HepG2 (cell line): ENCODE measurements around the gene GTF2I. TPM values are rescaled to one million over a fixed set of nuclear protein-coding genes. Genes with fewer than 3 reads are reported as not detected.

ENCODE experiments used
- AHR ChIP-seq: IDR thresholded peaks from 2 replicates; pipeline ENCODE4 v1.6.1; 2018; ENCODE audit warnings: missing genetic modification reagents, missing compliant biosample characterization
- BHLHE40 ChIP-seq: IDR thresholded peaks from 2 replicates; pipeline ENCODE4 v1.6.1; 2011; ENCODE audit warnings: low read length, improper control_type of control experiment
- IRX3 ChIP-seq: sonication (generic); formaldehyde crosslinking; IDR thresholded peaks from 2 replicates; pipeline ENCODE4 v1.8.1; 2023; ENCODE audit warnings: mild to moderate bottlenecking, low read depth, missing genetic modification reagents, borderline replicate concordance
- KDM5B ChIP-seq: sonication (generic); formaldehyde crosslinking; IDR thresholded peaks from 2 replicates; pipeline ENCODE4 v1.4.0; 2020; ENCODE audit warnings: missing genetic modification reagents, mild to moderate bottlenecking, borderline replicate concordance
- MED13 ChIP-seq: sonication (generic); formaldehyde crosslinking; IDR thresholded peaks from 2 replicates; pipeline ENCODE4 v1.5.0; 2020; ENCODE audit warnings: missing genetic modification reagents
- MIER2 ChIP-seq: IDR thresholded peaks from 2 replicates; pipeline ENCODE4 v1.6.1; 2016; ENCODE audit warnings: missing biosample characterization, missing genetic modification reagents
- SALL1 ChIP-seq: sonication (generic); formaldehyde crosslinking; IDR thresholded peaks from 2 replicates; pipeline ENCODE4 v1.8.0; 2022; ENCODE audit warnings: mild to moderate bottlenecking, missing genetic modification reagents
- SNAPC5 ChIP-seq: sonication (generic); formaldehyde crosslinking; IDR thresholded peaks from 2 replicates; pipeline ENCODE4 v1.8.1; 2023; ENCODE audit warnings: mild to moderate bottlenecking, missing genetic modification reagents, borderline replicate concordance
- STAG1 ChIP-seq: sonication (generic); formaldehyde crosslinking; IDR thresholded peaks from 2 replicates; pipeline ENCODE4 v1.4.0; 2020; ENCODE audit warnings: missing genetic modification reagents
- ZFP36L1 ChIP-seq: sonication (generic); formaldehyde crosslinking; IDR thresholded peaks from 2 replicates; pipeline ENCODE4 v1.8.0; 2022; ENCODE audit warnings: mild to moderate bottlenecking, missing genetic modification reagents, moderate library complexity
- ZMYM4 ChIP-seq: sonication (generic); formaldehyde crosslinking; IDR thresholded peaks from 2 replicates; pipeline ENCODE4 v1.8.1; 2023; ENCODE audit warnings: mild to moderate bottlenecking, missing genetic modification reagents
- ZNF205 ChIP-seq: IDR thresholded peaks from 2 replicates; pipeline ENCODE4 v1.6.1; 2018; ENCODE audit warnings: missing biosample characterization, missing genetic modification reagents
- ZNF317 ChIP-seq: sonication (generic); formaldehyde crosslinking; IDR thresholded peaks from 2 replicates; pipeline ENCODE4 v1.5.0; 2020; ENCODE audit warnings: mild to moderate bottlenecking, missing genetic modification reagents
- ZSCAN31 ChIP-seq: sonication (generic); formaldehyde crosslinking; IDR thresholded peaks from 2 replicates; pipeline ENCODE4 v1.5.0; 2020; ENCODE audit warnings: low read depth, mild to moderate bottlenecking, missing genetic modification reagents
- polyA plus RNA-seq, 8 experiments: library from polyadenylated mRNA; depleted of rRNA in 3 of 8; stranded (reverse) in 7 of 8; unstranded in 1 of 8; fragments of >200 nt; fragmentation: Illumina TruSeq in 4 of 8; extraction: Trizol in 4 of 8; gene quantifications; 2 replicates each; pipeline versions ENCODE4 v1.2.1 to v1.2.3, GENCODE V29; 2011 to 2016; ENCODE audit warnings: low read depth in 4 of 8, missing spikeins in 1 of 8, mixed read lengths in 1 of 8; ENCODE audit not compliant: insufficient read depth in 1 of 8
- total RNA-seq, 5 experiments: library from RNA; depleted of rRNA; stranded (reverse); fragments of >200 nt; fragmentation: Illumina TruSeq; extraction: Trizol; gene quantifications; 2 replicates each; pipeline ENCODE4 v1.2.3, GENCODE V29; 2016; ENCODE audit warnings: low read depth in 1 of 5
- TF ChIP-seq, protein P1 (sequence below): sonication (generic); formaldehyde crosslinking; IDR thresholded peaks from 2 replicates; pipeline ENCODE4 v1.4.0; 2020; ENCODE audit warnings: missing genetic modification reagents
- TF ChIP-seq, protein P2 (sequence below): sonication (generic); formaldehyde crosslinking; IDR thresholded peaks from 2 replicates; pipeline ENCODE4 v1.4.0; 2020; ENCODE audit warnings: mild to moderate bottlenecking, missing genetic modification reagents
- TF ChIP-seq, protein P3 (sequence below): sonication (generic); formaldehyde crosslinking; IDR thresholded peaks from 2 replicates; pipeline ENCODE4 v1.4.0; 2020; ENCODE audit warnings: missing genetic modification reagents

GTF2I gene
- total and polyA plus RNA-seq, 2 of the 13 experiments (the other 11 are each of a cell fraction or from before 2014, with no cell fraction given): 74.6 to 125 TPM

DNA sequence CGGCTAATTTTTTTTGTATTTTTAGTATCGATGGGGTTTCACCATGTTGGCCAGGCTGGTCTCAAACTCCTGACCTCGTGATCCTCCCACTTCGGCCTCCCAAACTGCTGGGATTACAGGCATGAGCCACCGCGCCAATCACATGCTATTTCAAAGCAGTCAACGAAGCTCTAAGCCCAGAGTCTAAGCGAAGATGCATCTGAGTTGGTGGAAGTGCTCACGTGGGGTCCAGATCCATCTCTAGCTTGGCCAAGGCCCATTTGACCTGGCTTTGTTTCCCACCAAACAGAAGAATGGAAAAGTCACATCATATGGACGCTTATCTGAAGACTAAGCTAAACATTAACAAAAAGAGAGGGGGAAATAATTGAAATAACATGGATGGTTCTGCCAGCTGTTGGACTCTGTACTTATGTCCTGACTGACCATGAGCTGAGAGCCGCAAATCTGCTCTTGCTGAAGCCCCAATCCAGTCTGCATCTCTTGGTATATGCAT lies 3.8 kb upstream of the GTF2I start (continued):
- TF ChIP-seq MED13 (CRISPR knock-in tag) (peak; percentile 64; the same call in 1 of the 2 replicates), IRX3 (CRISPR knock-in tag) (peak; percentile 37; the same call in 1 of the 2 replicates), ZFP36L1 (CRISPR knock-in tag) (0 out of 2 replicates have a peak, but pooled peaks have one; percentile 57), ZNF205 (CRISPR knock-in tag) (no peak), ZSCAN31 (no peak), MIER2 (CRISPR knock-in tag) (no peak), SALL1 (CRISPR knock-in tag) (peak; percentile 94), STAG1 (peak; percentile 25; the same call in 1 of the 2 replicates), KDM5B (CRISPR knock-in tag) (peak; percentile 72; the same call in 1 of the 2 replicates), BHLHE40 (peak; percentile 81), AHR (CRISPR knock-in tag) (no peak), ZNF317 (CRISPR knock-in tag) (peak; percentile 57; the same call in 1 of the 2 replicates), ZMYM4 (CRISPR knock-in tag) (peak; percentile 89), SNAPC5 (CRISPR knock-in tag) (0 out of 2 replicates have a peak, but pooled peaks have one; percentile 74)
- TF ChIP-seq, protein P1, sequence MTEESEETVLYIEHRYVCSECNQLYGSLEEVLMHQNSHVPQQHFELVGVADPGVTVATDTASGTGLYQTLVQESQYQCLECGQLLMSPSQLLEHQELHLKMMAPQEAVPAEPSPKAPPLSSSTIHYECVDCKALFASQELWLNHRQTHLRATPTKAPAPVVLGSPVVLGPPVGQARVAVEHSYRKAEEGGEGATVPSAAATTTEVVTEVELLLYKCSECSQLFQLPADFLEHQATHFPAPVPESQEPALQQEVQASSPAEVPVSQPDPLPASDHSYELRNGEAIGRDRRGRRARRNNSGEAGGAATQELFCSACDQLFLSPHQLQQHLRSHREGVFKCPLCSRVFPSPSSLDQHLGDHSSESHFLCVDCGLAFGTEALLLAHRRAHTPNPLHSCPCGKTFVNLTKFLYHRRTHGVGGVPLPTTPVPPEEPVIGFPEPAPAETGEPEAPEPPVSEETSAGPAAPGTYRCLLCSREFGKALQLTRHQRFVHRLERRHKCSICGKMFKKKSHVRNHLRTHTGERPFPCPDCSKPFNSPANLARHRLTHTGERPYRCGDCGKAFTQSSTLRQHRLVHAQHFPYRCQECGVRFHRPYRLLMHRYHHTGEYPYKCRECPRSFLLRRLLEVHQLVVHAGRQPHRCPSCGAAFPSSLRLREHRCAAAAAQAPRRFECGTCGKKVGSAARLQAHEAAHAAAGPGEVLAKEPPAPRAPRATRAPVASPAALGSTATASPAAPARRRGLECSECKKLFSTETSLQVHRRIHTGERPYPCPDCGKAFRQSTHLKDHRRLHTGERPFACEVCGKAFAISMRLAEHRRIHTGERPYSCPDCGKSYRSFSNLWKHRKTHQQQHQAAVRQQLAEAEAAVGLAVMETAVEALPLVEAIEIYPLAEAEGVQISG (CRISPR knock-in tag): peak; percentile 66
- TF ChIP-seq, protein P2, sequence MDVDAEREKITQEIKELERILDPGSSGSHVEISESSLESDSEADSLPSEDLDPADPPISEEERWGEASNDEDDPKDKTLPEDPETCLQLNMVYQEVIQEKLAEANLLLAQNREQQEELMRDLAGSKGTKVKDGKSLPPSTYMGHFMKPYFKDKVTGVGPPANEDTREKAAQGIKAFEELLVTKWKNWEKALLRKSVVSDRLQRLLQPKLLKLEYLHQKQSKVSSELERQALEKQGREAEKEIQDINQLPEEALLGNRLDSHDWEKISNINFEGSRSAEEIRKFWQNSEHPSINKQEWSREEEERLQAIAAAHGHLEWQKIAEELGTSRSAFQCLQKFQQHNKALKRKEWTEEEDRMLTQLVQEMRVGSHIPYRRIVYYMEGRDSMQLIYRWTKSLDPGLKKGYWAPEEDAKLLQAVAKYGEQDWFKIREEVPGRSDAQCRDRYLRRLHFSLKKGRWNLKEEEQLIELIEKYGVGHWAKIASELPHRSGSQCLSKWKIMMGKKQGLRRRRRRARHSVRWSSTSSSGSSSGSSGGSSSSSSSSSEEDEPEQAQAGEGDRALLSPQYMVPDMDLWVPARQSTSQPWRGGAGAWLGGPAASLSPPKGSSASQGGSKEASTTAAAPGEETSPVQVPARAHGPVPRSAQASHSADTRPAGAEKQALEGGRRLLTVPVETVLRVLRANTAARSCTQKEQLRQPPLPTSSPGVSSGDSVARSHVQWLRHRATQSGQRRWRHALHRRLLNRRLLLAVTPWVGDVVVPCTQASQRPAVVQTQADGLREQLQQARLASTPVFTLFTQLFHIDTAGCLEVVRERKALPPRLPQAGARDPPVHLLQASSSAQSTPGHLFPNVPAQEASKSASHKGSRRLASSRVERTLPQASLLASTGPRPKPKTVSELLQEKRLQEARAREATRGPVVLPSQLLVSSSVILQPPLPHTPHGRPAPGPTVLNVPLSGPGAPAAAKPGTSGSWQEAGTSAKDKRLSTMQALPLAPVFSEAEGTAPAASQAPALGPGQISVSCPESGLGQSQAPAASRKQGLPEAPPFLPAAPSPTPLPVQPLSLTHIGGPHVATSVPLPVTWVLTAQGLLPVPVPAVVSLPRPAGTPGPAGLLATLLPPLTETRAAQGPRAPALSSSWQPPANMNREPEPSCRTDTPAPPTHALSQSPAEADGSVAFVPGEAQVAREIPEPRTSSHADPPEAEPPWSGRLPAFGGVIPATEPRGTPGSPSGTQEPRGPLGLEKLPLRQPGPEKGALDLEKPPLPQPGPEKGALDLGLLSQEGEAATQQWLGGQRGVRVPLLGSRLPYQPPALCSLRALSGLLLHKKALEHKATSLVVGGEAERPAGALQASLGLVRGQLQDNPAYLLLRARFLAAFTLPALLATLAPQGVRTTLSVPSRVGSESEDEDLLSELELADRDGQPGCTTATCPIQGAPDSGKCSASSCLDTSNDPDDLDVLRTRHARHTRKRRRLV: peak; percentile 68; the same call in 1 of the 2 replicates
- TF ChIP-seq, protein P3, sequence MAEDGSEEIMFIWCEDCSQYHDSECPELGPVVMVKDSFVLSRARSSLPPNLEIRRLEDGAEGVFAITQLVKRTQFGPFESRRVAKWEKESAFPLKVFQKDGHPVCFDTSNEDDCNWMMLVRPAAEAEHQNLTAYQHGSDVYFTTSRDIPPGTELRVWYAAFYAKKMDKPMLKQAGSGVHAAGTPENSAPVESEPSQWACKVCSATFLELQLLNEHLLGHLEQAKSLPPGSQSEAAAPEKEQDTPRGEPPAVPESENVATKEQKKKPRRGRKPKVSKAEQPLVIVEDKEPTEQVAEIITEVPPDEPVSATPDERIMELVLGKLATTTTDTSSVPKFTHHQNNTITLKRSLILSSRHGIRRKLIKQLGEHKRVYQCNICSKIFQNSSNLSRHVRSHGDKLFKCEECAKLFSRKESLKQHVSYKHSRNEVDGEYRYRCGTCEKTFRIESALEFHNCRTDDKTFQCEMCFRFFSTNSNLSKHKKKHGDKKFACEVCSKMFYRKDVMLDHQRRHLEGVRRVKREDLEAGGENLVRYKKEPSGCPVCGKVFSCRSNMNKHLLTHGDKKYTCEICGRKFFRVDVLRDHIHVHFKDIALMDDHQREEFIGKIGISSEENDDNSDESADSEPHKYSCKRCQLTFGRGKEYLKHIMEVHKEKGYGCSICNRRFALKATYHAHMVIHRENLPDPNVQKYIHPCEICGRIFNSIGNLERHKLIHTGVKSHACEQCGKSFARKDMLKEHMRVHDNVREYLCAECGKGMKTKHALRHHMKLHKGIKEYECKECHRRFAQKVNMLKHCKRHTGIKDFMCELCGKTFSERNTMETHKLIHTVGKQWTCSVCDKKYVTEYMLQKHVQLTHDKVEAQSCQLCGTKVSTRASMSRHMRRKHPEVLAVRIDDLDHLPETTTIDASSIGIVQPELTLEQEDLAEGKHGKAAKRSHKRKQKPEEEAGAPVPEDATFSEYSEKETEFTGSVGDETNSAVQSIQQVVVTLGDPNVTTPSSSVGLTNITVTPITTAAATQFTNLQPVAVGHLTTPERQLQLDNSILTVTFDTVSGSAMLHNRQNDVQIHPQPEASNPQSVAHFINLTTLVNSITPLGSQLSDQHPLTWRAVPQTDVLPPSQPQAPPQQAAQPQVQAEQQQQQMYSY (CRISPR knock-in tag): peak; percentile 93
